HG03571 (cell line): ENCODE data around the gene ARHGEF37.

Source experiments
- ATAC-seq: cut with Tn5 transposase; IDR thresholded peaks from one replicate; pipeline ENCODE4 v1.9.1; 2021; ENCODE audit not compliant: unreplicated experiment

Gene ARHGEF37

DNA sequence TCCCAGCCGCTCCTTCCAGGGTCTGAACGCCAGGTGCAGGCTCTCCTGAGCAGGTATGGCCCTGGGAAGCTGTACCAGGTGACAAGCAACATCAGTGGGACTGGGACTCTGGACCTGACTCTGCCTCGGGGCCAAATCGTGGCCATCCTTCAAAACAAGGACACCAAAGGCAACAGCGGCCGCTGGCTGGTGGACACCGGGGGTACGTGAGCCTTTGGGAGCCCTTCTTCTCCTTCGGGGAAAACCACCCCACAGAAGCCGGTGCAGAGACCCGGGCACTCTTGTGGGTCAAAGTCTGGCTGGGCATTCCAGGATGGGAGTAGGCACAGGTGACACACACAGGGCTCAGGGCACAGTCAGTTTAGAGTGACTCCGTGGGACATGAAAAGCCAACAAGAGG is 45.8 kb downstream of the ARHGEF37 start:
- no peak for ATAC-seq

DNA sequence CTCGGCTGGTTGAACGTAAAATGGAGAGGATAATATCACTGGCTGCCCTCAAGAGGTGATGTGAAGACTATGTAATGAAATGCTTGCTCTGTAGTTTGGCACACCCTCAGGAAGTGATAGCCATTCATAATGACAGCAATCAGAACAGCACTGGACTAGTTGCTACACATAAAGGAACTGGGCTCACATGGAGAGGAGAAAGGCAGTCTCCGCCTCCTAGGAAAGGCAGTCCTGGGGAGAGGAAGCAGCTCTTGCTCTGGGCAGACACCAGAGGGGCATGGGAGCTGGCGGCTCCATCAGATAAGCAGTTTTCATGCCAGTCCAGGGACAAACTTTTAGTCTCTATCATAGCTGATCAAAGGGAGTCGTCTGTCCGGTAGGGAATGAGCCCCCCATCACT is 46.9 kb downstream of the ARHGEF37 start:
- ATAC-seq = no peak

- no peak for ATAC-seq
Measured at GRCh38 chr5:149628846-149629388, 47.6 kb downstream of the ARHGEF37 start.

- ATAC-seq = no peak
Measured at GRCh38 chr5:149629421-149629820, 48.1 kb downstream of the ARHGEF37 start.

DNA sequence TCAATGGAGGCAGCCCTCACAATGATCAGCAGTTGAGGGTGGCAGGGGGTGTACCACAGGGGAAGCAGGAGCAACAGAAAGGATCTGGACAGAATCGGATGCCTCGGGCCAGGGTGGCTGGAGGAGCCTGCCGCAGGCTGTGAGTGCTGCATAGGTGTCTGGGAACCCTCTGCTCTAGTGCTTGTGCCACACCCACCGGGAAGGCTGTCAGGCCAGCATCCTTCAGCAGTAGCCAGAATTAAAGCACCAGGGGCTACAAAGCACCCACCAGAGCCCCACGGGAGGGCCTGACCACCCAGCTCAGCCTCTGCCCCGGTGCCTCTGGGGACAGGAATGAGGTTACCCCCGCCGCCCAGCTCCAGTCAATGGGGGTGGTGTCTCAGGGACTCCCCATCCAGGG is 49.0 kb downstream of the ARHGEF37 start:
- ATAC-seq = no peak

DNA sequence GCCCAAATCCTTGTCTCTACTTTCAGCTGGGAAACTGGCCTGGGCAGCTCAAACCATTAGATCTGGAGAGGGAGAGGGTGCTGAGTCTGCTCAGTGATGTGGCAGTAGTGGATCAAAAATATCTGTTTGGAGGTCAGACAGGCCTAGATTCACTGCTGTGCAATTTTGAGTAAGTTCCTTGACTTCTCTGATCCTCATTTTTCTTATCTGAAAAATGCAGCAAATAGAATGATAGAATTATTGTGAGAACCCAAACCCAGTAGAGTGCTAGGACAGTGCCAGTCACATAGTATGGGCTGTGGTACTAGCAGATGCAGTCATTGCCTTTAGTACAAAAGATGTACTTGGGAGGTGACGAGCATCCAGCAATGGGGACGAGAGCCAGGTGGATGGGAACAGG is 50.2 kb downstream of the ARHGEF37 start:
- ATAC-seq = no peak

DNA sequence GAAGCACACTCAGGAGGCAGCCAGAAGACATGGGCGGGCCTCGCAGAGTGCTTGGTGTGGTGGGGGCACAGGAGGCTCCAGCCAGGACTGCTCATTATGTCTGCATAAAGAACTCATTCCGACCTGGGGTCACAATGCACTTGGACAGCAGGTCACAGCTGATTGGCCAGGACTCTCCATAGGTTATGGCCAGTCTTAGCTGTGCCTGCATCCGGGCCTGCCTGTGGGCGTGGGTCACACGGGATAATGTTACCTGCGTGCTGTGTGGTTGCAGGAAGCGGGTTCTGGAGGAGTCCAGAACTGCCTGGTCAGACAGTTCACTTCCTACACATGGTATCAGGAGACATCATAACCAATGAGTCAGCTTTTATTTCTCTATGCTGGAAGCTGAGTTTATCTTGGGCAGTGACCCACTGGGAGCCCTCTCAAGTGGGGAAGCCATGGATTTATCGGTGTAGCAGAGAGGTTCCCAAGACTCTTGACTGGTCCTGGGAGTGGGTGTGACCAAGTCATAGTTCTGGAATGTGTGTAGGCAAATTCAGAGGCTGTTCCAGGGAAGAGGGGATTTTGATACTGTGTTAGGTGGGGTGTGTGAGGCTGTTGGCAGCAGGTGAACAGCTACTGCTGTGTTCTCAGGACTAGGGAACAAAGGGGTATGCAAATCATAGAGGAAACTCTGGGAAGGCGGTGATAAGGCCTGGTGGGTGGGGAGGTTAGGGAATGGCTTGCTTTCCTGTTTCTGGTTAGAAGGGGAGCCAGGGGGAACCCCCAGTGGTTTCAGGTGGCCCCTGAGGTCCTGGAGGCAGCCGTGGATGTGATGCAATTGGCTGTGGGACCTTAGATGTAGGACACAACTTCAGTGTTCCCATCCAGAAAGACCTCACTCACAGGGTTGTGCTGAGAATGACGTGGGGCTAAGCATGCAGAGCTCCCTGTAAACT is 51.3 kb downstream of the ARHGEF37 start:
- no peak for ATAC-seq

DNA sequence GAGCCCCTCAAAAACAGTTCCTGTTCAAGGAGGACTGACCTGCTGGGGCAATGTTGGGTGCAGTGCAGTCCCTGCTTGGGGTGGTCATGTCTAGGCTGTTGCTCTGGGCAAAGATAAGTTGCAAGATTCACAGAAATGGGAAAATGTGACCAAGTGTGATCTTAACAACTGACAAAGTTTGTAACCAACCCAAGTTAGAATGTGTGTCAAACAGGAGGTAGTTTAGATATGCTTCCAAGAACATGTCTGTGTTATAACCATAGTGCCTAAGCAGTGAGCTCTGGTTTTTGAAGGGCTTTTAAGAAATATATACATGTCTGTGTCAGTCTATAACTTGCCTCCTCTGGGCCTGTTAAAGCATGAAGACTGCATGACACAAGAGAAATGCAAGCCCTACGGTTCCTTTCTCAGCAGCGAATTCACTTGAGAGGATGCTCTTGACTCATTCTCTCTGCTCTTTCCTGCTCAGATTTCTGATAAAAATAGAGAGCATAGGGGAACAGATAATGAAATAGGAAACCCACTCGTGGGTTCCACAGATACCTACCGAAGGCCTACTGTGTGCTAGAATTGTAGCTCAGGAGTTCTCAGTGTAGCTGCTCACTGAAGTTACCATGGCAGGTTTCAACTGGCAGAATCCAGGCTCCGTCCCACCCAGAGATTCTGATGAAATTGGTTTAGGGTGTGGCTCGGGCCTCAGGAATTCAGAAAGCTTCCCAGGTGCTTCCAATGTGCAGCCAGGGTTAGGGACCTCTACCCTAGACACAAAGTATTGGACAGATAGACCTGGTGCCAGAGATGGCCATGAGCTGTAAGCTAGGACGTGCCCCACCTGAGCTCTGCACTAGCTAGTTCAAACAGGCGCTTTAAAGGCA is 52.4 kb downstream of the ARHGEF37 start:
- ATAC-seq = no peak

- ATAC-seq = no peak
Measured at GRCh38 chr5:149635394-149635793, 54.1 kb downstream of the ARHGEF37 start.

DNA sequence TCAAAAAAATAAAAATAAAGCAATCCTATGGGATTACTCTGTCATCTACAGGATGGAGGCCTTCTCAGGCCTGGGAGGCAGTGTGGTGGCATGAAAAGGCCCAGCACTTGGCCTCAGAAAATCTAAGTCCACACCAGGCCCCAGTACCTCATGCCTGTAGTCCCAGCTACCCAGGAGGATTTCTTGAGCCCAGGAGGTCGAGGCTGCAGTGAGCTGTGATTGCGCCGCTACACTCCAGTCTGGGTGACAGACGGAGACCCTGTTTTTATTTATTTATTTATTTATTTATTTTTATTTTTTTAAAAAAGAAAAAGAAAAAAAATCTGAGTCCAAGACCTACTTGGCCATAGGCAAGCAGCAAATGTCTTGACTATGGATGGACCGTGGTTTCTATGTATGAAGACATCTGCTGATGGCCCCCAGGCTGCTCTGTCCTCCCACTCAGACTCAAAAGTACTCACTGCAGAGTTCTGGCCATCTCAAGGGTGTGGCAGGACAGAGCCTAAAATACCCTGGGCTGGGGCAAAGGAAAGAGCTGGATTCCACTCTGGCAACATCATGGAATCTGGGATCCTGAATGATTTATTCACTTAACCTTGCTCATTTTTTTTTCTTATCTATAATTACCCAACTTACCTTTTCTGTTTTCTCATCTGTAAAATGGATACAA is 55.0 kb downstream of the ARHGEF37 start:
- no peak for ATAC-seq

GRCh38 chr5:149636861-149637246 is 55.6 kb downstream of the ARHGEF37 start:
- ATAC-seq = peak; percentile 58

GRCh38 chr5:149638136-149638535 is 56.8 kb downstream of the ARHGEF37 start:
- ATAC-seq = no peak

DNA sequence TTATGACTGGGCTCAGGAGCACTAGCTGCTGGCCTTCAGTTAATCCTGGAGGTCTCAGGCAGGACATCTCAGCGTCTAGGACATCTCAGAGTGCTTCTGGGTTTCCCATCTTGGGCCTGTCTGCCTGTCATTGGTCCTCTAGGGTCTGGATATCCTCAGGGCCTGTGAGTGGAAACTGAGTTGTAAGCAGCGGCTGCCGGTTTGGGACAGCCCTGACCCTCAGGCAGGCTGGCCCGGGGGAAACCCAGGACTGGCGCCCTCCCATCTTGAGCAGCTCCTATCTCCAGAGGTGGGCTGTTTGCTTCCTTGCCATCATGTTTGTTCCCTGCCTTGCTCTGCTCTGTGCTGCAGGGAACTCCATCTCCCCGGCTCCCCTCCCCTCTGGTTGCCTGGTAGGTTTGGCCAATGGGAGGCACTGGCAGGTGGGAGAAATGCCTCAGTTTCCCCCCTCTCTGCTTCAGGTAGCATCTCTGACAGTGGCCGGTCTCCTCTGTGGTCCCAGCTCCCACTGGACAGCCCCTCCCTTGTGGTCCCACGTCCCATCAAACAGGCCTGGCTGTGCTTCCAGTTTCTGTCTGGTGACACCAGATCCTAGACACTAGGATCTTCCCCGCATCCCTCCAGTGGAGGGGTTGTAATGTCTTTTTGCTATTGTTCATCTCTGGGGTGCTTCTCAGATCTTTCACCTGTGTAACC is 57.4 kb downstream of the ARHGEF37 start:
- no peak for ATAC-seq

DNA sequence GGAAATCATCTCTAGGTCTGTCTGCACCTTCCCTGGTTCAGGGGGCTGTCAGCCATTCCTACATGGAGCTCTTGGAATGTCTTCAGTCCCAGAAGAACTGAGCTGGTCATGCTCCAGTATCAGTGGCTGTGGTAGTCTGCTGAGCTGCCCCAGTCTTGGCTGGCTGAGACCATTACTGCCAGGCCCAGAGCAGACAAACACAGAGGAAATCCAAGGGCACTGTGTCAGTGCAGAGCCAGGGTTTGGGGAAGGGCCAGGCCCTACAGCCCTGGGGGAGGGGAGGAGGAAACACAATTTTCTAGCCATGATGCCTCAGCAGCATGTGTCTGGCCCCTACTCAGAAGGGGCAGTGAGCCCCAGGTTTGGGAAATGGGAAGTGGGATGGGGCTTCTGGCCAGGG is 58.4 kb downstream of the ARHGEF37 start:
- no peak for ATAC-seq

- no peak for ATAC-seq
Measured at GRCh38 chr5:149640350-149640999, 59.2 kb downstream of the ARHGEF37 start.

- no peak for ATAC-seq
Measured at GRCh38 chr5:149641000-149641576, 59.8 kb downstream of the ARHGEF37 start.

- ATAC-seq = no peak
Measured at GRCh38 chr5:149641600-149641999, 60.3 kb downstream of the ARHGEF37 start.

DNA sequence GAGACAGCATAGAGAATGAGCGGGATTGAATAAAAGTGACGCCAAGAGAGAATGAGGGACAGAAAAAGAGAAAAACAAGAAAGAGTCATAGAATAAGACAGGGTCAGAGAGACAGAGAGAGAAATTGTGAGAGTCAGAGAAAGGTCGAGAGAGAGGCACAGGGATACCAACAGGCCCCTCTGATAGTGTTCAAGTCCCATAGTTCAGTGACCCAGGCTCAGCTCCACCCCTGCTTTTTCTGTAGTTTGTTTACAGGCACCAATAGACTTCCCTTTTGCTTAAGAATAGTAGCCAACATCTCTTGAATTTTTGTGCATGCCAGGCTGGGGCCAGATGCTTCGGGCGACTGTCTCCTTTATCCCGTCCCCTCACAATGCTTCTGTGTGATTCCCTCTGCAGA is 62.5 kb downstream of the ARHGEF37 start:
- ATAC-seq = no peak

GRCh38 chr5:149644629-149645028 is 63.3 kb downstream of the ARHGEF37 start:
- ATAC-seq = no peak

DNA sequence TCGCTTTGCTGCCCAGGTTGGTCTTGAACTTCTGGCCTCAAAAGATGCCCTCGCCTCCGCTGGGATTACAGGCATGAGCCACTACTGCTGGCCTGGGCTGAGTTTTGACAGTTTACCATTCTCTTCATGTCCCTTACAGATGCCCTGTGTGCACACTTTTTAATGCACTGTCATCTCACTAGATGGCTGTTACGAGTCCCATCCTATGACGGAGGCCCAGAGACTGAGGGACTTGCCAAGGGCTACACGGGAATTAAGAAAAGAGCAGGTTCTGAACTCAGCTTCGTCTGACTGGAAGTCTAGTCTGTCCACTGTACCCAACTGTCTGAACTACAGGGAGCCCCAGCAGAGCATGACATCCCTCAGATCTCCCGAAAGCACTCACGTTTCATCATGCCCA is 63.9 kb downstream of the ARHGEF37 start:
- ATAC-seq = no peak
